IMR-90 (cell line): ENCODE results near the gene MYEF2. TPM values are rescaled to one million over a fixed set of nuclear protein-coding genes. Genes with fewer than 3 reads are reported as not detected.

ENCODE experiments used
- ATAC-seq: fragments of 200-7000 bp; cut with Tn5 transposase; 2 replicates; pipeline ENCODE4 v1.9.1; 2020; ENCODE audit warnings: low read depth, mild to moderate bottlenecking, moderate library complexity
- BruUV-seq: library from RNA; stranded (reverse); fragments of 400-500 nt; replicated peaks from 2 replicates; lab custom pipeline; 2021; lab: Mats Ljungman, UMichigan
- CTCF ChIA-PET: fragments of 300-600 bp; formaldehyde crosslinking; extraction: SDS; loops from one replicate; lab custom pipeline; 2021; ENCODE audit warnings: antibody characterized with exemption; lab: Yijun Ruan, JAX
- POLR2A ChIA-PET: fragments of 300-600 bp; sonication (Branson Sonifier 250); formaldehyde crosslinking; loops from one replicate; lab custom pipeline; 2022; ENCODE audit warnings: antibody characterized with exemption; ENCODE audit not compliant: unreplicated experiment; lab: Charles Lee
- DNase-seq: peaks from one replicate; pipeline ENCODE4 v3.0.0; 2013
- H2AFZ ChIP-seq: replicated peaks from 2 replicates; pipeline ENCODE3; 2013; ENCODE audit warnings: low read length, mild to moderate bottlenecking; ENCODE audit not compliant: poor library complexity
- H2AK5ac ChIP-seq: 2 replicates; pipeline ENCODE4 v1.6.1; 2013; ENCODE audit warnings: low read depth, low read length, inconsistent platforms
- H2AK9ac ChIP-seq: replicated peaks from 2 replicates; pipeline ENCODE3; 2013; ENCODE audit warnings: mild to moderate bottlenecking, low read depth, low read length, moderate library complexity; ENCODE audit not compliant: poor library complexity
- H2BK120ac ChIP-seq: 2 replicates; pipeline ENCODE4 v1.6.1; 2013; ENCODE audit warnings: low read depth, low read length, inconsistent platforms
- H2BK15ac ChIP-seq: 3 replicates; pipeline ENCODE4 v1.6.1; 2013; ENCODE audit warnings: low read depth, low read length, inconsistent platforms
- H2BK20ac ChIP-seq: 2 replicates; pipeline ENCODE4 v1.6.1; 2013; ENCODE audit warnings: low read depth, mild to moderate bottlenecking, inconsistent platforms, low read length, moderate library complexity
- H2BK5ac ChIP-seq: 2 replicates; pipeline ENCODE4 v1.6.1; 2013; ENCODE audit warnings: mild to moderate bottlenecking, low read depth, low read length, inconsistent platforms; ENCODE audit not compliant: poor library complexity, severe bottlenecking
- H3K14ac ChIP-seq: replicated peaks from 2 replicates; pipeline ENCODE4 v1.6.1; 2013; ENCODE audit warnings: low read depth, low read length, inconsistent platforms
- H3K18ac ChIP-seq: 2 replicates; pipeline ENCODE4 v1.6.1; 2013; ENCODE audit warnings: low read depth, low read length, control low read depth
- H3K23ac ChIP-seq: 2 replicates; pipeline ENCODE4 v1.6.1; 2013; ENCODE audit warnings: low read depth, low read length, inconsistent platforms
- H3K27ac ChIP-seq: 2 replicates; pipeline ENCODE4 v1.5.1; 2013; ENCODE audit warnings: mild to moderate bottlenecking, control low read depth, low read length; ENCODE audit not compliant: insufficient read depth
- H3K27me3 ChIP-seq: 2 replicates; pipeline ENCODE4 v1.6.1; 2013; ENCODE audit warnings: low read length; ENCODE audit not compliant: control insufficient read depth, insufficient read depth
- H3K36me3 ChIP-seq: 2 replicates; pipeline ENCODE4 v1.6.1; 2013; ENCODE audit warnings: low read length, mixed read lengths; ENCODE audit not compliant: control insufficient read depth, insufficient read depth
- H3K4ac ChIP-seq: 2 replicates; pipeline ENCODE4 v1.6.1; 2013; ENCODE audit warnings: low read depth, low read length, inconsistent platforms
- H3K4me1 ChIP-seq: 2 replicates; pipeline ENCODE4 v1.6.1; 2013; ENCODE audit warnings: low read length, mixed read lengths; ENCODE audit not compliant: control insufficient read depth, insufficient read depth
- H3K4me2 ChIP-seq: 2 replicates; pipeline ENCODE4 v1.6.1; 2013; ENCODE audit warnings: low read depth, mild to moderate bottlenecking, control low read depth, low read length, moderate library complexity
- H3K4me3 ChIP-seq: 2 replicates; pipeline ENCODE4 v1.5.1; 2013; ENCODE audit warnings: low read depth, mild to moderate bottlenecking, control low read depth, low read length, moderate library complexity; ENCODE audit not compliant: insufficient read depth
- H3K56ac ChIP-seq: 2 replicates; pipeline ENCODE4 v1.6.1; 2013; ENCODE audit warnings: low read length, inconsistent platforms; ENCODE audit not compliant: insufficient read depth; ENCODE audit errors: extremely low read depth
- H3K79me1 ChIP-seq, 2 experiments: 2 replicates each; pipeline ENCODE4 v1.6.1; 2013; ENCODE audit warnings: low read length in 2 of 2, inconsistent platforms in 1 of 2, low read depth in 1 of 2
- H3K9ac ChIP-seq: 2 replicates; pipeline ENCODE4 v1.6.1; 2013; ENCODE audit warnings: low read depth, low read length, control low read depth
- H3K9me1 ChIP-seq: 2 replicates; pipeline ENCODE4 v1.6.1; 2013; ENCODE audit warnings: low read length, inconsistent platforms; ENCODE audit not compliant: insufficient read depth
- H3K9me3 ChIP-seq: 2 replicates; pipeline ENCODE4 v1.6.1; 2013; ENCODE audit warnings: low read length; ENCODE audit not compliant: control insufficient read depth, insufficient read depth
- H4K20me1 ChIP-seq: 2 replicates; pipeline ENCODE4 v1.6.1; 2013; ENCODE audit warnings: low read length, inconsistent platforms; ENCODE audit not compliant: insufficient read depth
- H4K5ac ChIP-seq: 2 replicates; pipeline ENCODE4 v1.6.1; 2013; ENCODE audit warnings: mild to moderate bottlenecking, low read depth, low read length, control low read depth
- H4K8ac ChIP-seq, 2 experiments: 2 replicates each; pipeline ENCODE4 v1.6.1; 2013; ENCODE audit warnings: low read depth in 2 of 2, low read length in 2 of 2, control low read depth in 1 of 2, inconsistent platforms in 1 of 2
- H4K91ac ChIP-seq: 2 replicates; pipeline ENCODE4 v1.6.1; 2013; ENCODE audit warnings: low read depth, low read length, inconsistent platforms; ENCODE audit not compliant: insufficient read depth
- BHLHE40 ChIP-seq: fragments of 150-350 bp; IDR thresholded peaks from 2 replicates; pipeline ENCODE4 v1.6.1; 2016; ENCODE audit warnings: mild to moderate bottlenecking, low read depth, low read length
- CEBPB ChIP-seq: IDR thresholded peaks from 2 replicates; pipeline ENCODE4 v1.6.1; 2012; ENCODE audit warnings: low read depth, low read length, improper control_type of control experiment
- CHD1 ChIP-seq: IDR thresholded peaks from 2 replicates; pipeline ENCODE4 v1.6.1; 2012; ENCODE audit warnings: low read depth, low read length, improper control_type of control experiment
- FOS ChIP-seq: fragments of 150-350 bp; IDR thresholded peaks from 2 replicates; pipeline ENCODE4 v1.6.1; 2016; ENCODE audit warnings: low read depth, low read length
- MAFK ChIP-seq: IDR thresholded peaks from 2 replicates; pipeline ENCODE4 v1.6.1; 2012; ENCODE audit warnings: low read depth, low read length, improper control_type of control experiment
- RAD21 ChIP-seq: IDR thresholded peaks from 2 replicates; pipeline ENCODE4 v1.6.1; 2012; ENCODE audit warnings: low read length, improper control_type of control experiment
- USF2 ChIP-seq: fragments of 150-350 bp; IDR thresholded peaks from 2 replicates; pipeline ENCODE4 v1.6.1; 2017; ENCODE audit warnings: mild to moderate bottlenecking, antibody characterized with exemption, low read length, low read depth
- WGBS, 2 experiments: methylation state at CpG; one replicate each; pipeline versions ENCODE4 v1.1.5 to v1.1.7; 2013; ENCODE audit warnings: missing lambda C conversion rate in 2 of 2; ENCODE audit not compliant: insufficient read length in 1 of 2; ENCODE audit errors: extremely low coverage in 2 of 2; 5-methylcytosine and 5-hydroxymethylcytosine counted together
- dilution Hi-C: fragments of 300-500 bp; cut with HindIII; formaldehyde crosslinking; loops from one replicate; pipeline ENCODE4 v1.14.3; 2018; ENCODE audit warnings: low sequenced_read_pairs; ENCODE audit not compliant: unreplicated experiment
- in situ Hi-C: fragments of 300-500 bp; cut with MboI; formaldehyde crosslinking; loops from 3 replicates; pipeline ENCODE4 v1.14.3; 2019; ENCODE audit warnings: low sequenced_read_pairs, inconsistent platforms, mixed read lengths
- intact Hi-C: fragments of 100-400 bp; cut with micrococcal nuclease; formaldehyde crosslinking; loops from 2 replicates; pipeline ENCODE4 v1.10.0; 2022
- polyA plus RNA-seq, 3 experiments: library from polyadenylated mRNA; depleted of rRNA; stranded (reverse); fragments of >200 nt; gene quantifications; 2 replicates each; pipeline ENCODE4 v1.2.3, GENCODE V29; 2012; ENCODE audit warnings: low replicate concordance in 1 of 3
- total RNA-seq: library from RNA; depleted of rRNA; stranded (reverse); fragments of >200 nt; gene quantifications from 2 replicates; pipeline ENCODE4 v1.2.3, GENCODE V29; 2012

Gene MYEF2
- total and polyA plus RNA-seq, 2 of the 4 experiments (the other 2 are of a cell fraction) = 4.5 to 5.8 TPM

- Histone ChIP-seq H3K4me2 (no peak overlapping the region), H3K4me1 (no peaks in the 10 kb centered on the region), H3K4ac (no peak overlapping the region), H2BK5ac (no peak overlapping the region), H3K27ac (no peak overlapping the region), H3K36me3 (no peaks in the 10 kb centered on the region), H2AK9ac (no peak overlapping the region), H3K23ac (no peak overlapping the region), H2BK20ac (no peak overlapping the region), H3K14ac (no peak overlapping the region), H4K20me1 (no peaks in the 10 kb centered on the region), H3K4me3 (no peak overlapping the region), H3K79me1 (no peaks in the 10 kb centered on the region), H2BK15ac (no peak overlapping the region), H3K18ac (no peak overlapping the region), H3K27me3 (0 out of 2 replicates have a peak, but pooled peaks cover 2% of the 10 kb centered on the region), H4K5ac (no peak overlapping the region), H2BK120ac (no peak overlapping the region), H3K9ac (no peak overlapping the region), H3K56ac (no peak overlapping the region), H2AK5ac (no peak overlapping the region), H4K8ac (no peak overlapping the region), H3K9me1 (no peaks in the 10 kb centered on the region), H2AFZ (no peak overlapping the region), H4K91ac (no peak overlapping the region), H3K9me3 (no peaks in the 10 kb centered on the region)
- TF ChIP-seq CHD1 (no peak), CEBPB (peak; percentile 72), MAFK (no peak), BHLHE40 (no peak), RAD21 (no peak), FOS (no peak), USF2 (no peak)
- ATAC-seq (no peak), DNase-seq (no peak)
- intact Hi-C loops = no loop called here
- dilution Hi-C loops = no loop called here
- ChIA-PET CTCF (no interaction called here), POLR2A (no interaction called here)
- in situ Hi-C loops = no loop called here
- WGBS, 2 experiments = no CpG with 5 or more reads among the region's 3 CpGs
- no TSS peak for BruUV-seq
These were observed 7.4 kb upstream of the MYEF2 start for GRCh38 chr15:48185529-48185928.
